HL-60 (cell line): ENCODE measurements around the gene EHD4.

Experiments
- POLR2AphosphoS5 ChIP-seq: IDR thresholded peaks from 2 replicates; pipeline ENCODE4 v1.6.1; 2012; ENCODE audit warnings: low read depth
- TF ChIP-seq, protein P1 (sequence below): IDR thresholded peaks from one replicate; pipeline ENCODE4 v1.5.1; 2011; ENCODE audit warnings: low read length, control low read depth, inconsistent platforms; ENCODE audit not compliant: insufficient read depth

DNA sequence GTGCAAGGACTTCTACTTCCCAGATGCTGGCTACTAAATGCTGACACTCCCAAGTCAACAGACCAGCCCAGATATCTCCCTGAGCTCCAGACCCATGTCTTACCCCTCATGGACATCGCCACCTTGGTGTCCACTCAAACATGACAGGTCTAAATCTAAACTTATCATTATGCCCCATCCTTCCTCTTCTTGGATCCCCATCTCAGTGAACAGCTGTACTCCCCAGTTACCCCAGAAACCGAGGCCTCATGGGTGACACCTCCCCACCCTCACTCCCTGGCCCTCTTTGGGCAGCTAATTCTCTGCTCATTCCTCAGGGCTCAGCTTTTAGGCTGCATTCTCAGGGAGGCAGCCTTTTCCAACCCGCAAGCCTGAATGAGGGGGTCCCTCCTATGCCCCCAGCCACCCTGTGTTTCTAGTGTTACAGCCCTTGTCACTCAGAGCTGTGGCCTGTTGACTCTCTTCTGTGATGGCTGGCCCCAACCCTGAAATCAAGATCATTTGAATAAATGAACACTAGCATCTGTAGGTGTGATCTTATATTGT lies 5.4 kb downstream of the EHD4 start:
- TF ChIP-seq, protein P1, sequence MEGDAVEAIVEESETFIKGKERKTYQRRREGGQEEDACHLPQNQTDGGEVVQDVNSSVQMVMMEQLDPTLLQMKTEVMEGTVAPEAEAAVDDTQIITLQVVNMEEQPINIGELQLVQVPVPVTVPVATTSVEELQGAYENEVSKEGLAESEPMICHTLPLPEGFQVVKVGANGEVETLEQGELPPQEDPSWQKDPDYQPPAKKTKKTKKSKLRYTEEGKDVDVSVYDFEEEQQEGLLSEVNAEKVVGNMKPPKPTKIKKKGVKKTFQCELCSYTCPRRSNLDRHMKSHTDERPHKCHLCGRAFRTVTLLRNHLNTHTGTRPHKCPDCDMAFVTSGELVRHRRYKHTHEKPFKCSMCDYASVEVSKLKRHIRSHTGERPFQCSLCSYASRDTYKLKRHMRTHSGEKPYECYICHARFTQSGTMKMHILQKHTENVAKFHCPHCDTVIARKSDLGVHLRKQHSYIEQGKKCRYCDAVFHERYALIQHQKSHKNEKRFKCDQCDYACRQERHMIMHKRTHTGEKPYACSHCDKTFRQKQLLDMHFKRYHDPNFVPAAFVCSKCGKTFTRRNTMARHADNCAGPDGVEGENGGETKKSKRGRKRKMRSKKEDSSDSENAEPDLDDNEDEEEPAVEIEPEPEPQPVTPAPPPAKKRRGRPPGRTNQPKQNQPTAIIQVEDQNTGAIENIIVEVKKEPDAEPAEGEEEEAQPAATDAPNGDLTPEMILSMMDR, result no peak
- no peak for TF ChIP-seq POLR2AphosphoS5
